Measurements from ENCODE around the gene ACSL1.
"Not testable (repeated sequence)": the region's sequence is repeated elsewhere in the genome, so short reads cannot be mapped to it uniquely, and the experiment has no call there.

Gene ACSL1

GRCh38 chr4:184787766-184788503 lies 37.8 kb downstream of the ACSL1 start:
- no peak for DNase-seq (ENCODE audit: low spot score)

DNA sequence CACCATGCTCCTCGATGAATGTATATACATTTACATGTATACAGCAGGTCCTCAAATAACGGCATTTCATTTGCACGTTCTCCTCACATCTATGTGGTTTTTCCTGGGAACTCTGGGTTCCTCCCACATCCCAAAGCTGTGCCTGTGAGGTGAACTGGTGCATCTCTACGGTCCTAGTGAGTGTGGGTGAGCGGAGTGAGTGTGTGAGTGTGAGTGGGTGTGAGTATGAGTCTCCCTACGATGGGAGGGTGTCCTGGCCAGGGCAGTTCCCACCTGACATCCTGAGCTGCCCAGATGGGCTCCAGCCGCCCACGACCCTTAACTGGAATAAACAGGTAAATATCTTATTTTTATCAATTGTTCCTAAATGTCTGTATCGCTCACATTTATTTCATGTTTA lies 40.0 kb downstream of the ACSL1 start:
- no peak for DNase-seq (ENCODE audit: low spot score)

GRCh38 chr4:184784628-184785257 lies 41.0 kb downstream of the ACSL1 start:
- DNase-seq (ENCODE audit: low spot score): no peak

- DNase-seq (ENCODE audit: low spot score): no peak
Measured at GRCh38 chr4:184782731-184783373, 42.9 kb downstream of the ACSL1 start.

DNA sequence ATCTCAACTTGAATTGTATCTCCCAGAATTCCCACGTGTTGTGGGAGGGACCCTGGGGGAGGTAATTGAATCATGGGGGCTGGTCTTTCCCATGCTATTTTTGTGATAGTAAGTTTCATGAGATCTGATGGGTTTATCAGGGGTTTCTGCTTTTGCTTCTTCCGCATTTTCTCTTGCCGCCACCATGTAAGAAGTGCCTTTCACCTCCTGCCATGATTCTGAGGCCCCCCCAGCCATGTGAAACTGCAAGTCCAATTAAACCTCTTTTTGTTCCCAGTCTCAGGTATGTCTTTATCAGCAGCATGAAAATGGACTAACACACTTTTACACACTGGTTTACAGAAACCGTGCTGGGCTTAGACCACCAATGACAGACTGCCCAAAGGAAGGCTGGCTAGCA lies 46.6 kb downstream of the ACSL1 start:
- not testable (repeated sequence) for DNase-seq (ENCODE audit: low spot score)

DNA sequence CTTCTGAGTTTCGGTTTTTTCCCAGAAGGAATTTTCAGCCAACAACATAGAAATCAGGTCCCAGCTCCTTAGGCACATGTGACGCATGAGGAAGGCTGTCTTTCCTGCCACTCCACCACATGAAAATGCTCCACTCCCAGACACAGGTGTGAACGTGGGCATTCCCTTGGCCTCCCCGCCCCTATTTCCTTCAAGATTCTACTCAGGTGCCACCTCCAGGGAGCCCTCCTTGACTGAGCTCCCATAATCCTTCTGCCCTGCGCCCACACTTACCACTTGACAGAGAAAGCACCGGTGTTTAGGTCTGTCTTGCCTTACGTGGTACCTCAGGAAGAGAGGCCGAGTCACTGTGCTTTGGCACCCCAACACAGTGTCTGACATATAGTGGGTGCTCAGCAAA lies 47.4 kb downstream of the ACSL1 start:
- DNase-seq (ENCODE audit: low spot score): no peak

DNA sequence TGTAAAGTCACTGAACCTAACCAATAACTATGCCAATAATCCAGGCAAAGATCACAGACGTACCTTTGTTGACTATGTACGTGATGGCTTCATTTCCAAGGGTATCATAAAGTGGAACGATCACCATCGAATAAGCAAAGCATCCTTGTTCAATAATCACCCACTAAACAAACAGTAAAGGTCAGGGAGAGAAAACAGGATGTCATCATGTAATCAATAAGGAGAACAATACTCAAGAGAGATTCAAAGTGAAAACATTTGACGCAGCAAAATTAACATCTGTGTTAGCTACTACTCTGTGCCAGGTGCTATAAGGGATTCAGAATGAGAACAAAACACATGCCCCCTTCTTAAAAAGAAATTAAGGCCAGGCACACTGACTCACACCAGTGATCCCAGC lies 48.9 kb downstream of the ACSL1 start:
- DNase-seq (ENCODE audit: low spot score): no peak

GRCh38 chr4:184775854-184776555 lies 49.8 kb downstream of the ACSL1 start:
- DNase-seq (ENCODE audit: low spot score): no peak

DNA sequence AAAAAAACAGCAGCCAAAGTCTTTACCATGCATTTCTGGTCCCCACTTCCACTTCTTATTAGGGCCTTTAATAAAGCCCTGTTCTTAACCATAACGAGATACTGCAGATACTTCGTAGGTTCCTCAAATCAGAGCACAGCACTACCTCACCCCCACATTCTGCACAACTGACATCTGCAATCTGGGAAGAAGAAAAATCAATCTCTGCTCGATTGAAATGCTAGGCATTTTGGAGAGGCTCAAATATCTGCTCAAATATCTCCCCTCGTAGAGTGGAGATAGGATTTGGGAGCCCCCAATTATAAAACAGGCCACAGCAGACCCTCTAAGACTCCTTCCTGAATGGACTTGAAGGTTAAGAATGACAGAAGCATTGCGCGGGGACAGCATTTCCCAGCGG lies 51.6 kb downstream of the ACSL1 start:
- no peak for DNase-seq (ENCODE audit: low spot score)

DNA sequence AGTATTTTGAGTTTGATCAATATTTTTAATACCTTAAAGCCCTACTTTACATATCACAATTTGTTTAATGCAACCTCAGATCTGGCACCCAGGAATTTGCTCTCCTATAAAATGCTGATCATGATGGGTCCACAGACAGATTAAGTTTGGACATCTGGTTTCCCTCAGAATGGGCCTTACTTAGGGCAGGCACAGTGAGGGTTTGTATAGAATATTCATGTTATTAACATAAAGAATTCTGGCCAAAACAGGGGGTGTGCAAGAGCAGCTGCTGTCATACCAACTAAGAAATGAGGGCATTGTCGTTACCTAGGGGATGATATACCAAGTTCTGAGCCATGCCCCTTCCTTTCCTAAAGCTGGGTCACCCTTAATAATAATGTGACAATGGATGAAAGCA lies 54.4 kb downstream of the ACSL1 start:
- DNase-seq (ENCODE audit: low spot score): no peak

- DNase-seq (ENCODE audit: low spot score): no peak
Measured at GRCh38 chr4:184769141-184769765, 56.5 kb downstream of the ACSL1 start.

DNA sequence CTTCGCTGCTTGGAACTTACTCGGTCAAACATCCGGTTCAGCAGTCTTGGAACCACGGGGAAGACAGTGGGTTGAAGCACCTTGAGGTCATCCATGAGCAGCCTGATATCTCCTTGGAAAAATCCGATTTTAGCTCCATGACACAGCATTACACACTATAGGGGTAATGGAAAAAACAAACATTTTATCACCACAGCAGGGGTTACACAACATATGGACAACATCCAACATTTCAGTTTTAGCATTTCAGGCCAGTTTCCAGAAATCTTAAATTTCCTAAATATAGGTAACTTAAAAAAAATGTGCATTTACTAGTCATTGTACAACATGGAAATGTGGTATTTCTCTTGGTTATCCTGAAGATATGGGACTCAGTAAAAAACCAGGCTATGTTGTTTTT lies 57.5 kb downstream of the ACSL1 start:
- no peak for DNase-seq (ENCODE audit: low spot score)

- DNase-seq (ENCODE audit: low spot score): no peak
Measured at GRCh38 chr4:184766446-184766845, 59.3 kb downstream of the ACSL1 start.

- DNase-seq (ENCODE audit: low spot score): no peak
Measured at GRCh38 chr4:184765473-184766340, 60.1 kb downstream of the ACSL1 start.

DNA sequence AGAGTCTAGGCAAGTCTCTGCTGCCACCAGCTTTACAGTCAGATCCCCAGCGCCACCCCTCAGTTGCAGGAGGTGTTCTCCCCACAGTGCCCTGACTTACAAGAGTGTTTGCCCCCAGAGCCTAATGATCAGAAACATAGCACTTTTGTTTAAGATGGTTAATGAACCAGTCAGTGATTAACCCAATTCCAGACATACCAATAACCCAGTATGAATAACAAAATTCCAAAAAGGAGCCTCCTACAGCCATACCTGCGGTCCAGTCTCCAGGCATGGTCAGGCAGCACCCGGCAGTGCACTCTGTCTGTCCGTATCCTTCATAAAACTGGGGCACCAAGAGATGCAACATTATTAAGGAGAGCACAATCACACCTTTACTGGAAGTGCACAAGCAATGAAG lies 61.2 kb downstream of the ACSL1 start:
- DNase-seq (ENCODE audit: low spot score): no peak

DNA sequence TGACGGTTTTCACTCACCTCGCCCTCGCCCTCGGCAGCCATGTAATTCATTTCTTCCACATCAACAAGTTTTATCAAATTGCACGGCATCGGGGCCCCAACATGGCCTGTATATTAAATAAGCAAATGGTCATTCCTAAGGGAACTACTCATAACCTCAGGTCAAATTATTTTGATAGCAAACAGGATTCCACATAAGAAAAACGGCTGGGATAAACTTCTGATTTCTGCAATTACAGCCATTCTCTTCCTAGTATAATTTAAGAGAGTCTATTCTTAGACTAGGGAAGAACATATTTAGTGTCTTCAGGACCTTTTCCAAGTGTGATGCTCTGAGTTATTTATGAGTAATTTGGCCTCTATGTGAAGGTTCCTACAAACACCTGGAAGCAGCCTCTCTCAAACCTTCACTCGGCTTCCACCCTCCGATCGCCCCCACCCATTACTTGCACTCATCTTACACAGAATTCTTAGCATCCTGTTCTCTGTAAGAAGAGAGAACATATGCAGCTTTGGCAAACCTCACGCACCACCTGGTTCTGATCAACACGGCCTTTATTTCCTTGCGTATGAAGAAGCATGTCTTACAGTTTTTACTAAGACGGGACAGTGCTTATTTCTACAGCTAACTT lies 62.5 kb downstream of the ACSL1 start:
- peak; percentile 25 for DNase-seq (ENCODE audit: low spot score)

DNA sequence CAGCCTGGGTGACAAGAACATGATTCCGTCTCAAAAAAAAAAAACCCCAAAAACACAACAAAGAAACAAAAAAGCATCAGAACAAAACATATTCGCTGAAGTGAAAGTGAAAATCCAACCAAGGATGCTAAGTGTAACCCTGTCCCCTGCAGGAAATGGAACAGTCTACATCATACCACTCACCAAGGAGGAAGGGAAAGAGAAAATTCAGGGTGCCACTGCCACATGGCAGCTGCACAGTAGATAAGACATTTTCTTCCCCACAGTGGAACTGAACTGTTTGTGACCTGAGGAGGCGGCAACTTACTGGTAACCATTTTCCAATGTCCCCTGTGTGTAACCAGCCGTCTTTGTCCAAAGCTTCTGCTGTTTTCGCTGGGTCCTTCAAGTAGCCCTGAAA lies 63.7 kb downstream of the ACSL1 start:
- DNase-seq (ENCODE audit: low spot score): no peak

DNA sequence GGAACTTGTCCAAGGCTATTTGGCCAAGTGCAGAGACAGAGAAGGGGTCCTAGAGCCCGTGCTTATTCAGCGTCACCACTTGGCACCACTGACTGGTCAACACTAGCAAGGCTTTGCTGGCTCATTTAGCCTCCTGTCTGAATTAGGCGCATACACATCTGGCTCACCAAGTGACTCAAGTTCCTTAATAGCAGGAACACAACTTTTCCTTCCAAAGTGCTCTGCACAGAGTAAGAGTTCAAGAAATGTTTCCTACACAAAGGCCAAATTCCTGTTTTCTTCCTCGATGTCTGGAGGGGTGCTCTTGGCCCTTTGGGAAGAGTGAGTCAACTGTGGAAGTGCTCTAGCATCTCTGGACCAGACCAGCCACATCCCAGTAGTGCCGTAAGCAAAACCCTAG lies 65.1 kb downstream of the ACSL1 start:
- no peak for DNase-seq (ENCODE audit: low spot score)

GRCh38 chr4:184757810-184758209 lies 68.0 kb downstream of the ACSL1 start:
- peak; percentile 29 for DNase-seq (ENCODE audit: low spot score)

DNA sequence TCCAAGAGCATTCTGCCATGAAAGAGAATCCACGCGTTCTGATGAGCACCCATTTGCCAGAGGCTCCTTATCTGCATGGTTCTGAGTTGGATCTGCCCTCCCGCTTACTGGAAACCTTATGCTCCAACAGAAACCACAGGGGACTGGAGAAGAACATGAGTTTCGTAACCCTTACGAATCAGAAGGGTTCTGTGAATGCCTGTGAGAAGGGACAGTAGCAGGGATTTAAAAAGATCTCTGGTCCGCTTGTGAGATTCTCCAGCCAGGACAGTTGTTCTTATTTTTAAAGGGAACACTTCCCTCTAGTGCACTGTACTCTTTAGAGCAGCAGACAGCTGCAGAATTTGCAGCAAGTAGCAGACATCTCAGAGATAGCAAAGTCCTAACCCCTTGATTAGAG lies 69.4 kb downstream of the ACSL1 start:
- peak; percentile 24 for DNase-seq (ENCODE audit: low spot score)

- DNase-seq (ENCODE audit: low spot score): peak; percentile 80
Measured at GRCh38 chr4:184755278-184755677, 70.5 kb downstream of the ACSL1 start.

Measured in AG20443 (cell line).